Measurements from ENCODE around the gene FIGNL1.
"Not testable (repeated sequence)": the region's sequence is repeated elsewhere in the genome, so short reads cannot be mapped to it uniquely, and the experiment has no call there.

Gene FIGNL1

GRCh38 chr7:50470250-50471163, 20.4 kb upstream of the FIGNL1 start:
- peak; percentile 61 for DNase-seq

- no peak for DNase-seq
Observed at GRCh38 chr7:50469181-50469580, 19.0 kb upstream of the FIGNL1 start.

GRCh38 chr7:50467817-50468610, 17.9 kb upstream of the FIGNL1 start:
- DNase-seq, result peak; percentile 54

- DNase-seq, result no peak
Observed at GRCh38 chr7:50466815-50467585, 16.9 kb upstream of the FIGNL1 start.

GRCh38 chr7:50463035-50463434, 12.9 kb upstream of the FIGNL1 start:
- no peak for DNase-seq

GRCh38 chr7:50462361-50462760, 12.2 kb upstream of the FIGNL1 start:
- no peak for DNase-seq

- DNase-seq, result no peak
Observed at GRCh38 chr7:50461695-50462094, 11.5 kb upstream of the FIGNL1 start.

GRCh38 chr7:50459183-50459582, 9.0 kb upstream of the FIGNL1 start:
- DNase-seq, result not testable (repeated sequence)

- not testable (repeated sequence) for DNase-seq
Observed at GRCh38 chr7:50458651-50459050, 8.5 kb upstream of the FIGNL1 start.

GRCh38 chr7:50456371-50457123, 6.4 kb upstream of the FIGNL1 start:
- no peak for DNase-seq

- no peak for DNase-seq
Observed at GRCh38 chr7:50455658-50456057, 5.5 kb upstream of the FIGNL1 start.

- DNase-seq, result no peak
Observed at GRCh38 chr7:50454968-50455367, 4.8 kb upstream of the FIGNL1 start.

- peak; percentile 64 for DNase-seq
Observed at GRCh38 chr7:50450590-50451032, 461 bp upstream of the FIGNL1 start.

- no peak for DNase-seq
Observed at GRCh38 chr7:50449501-50449880, 659 bp downstream of the FIGNL1 start.

- no peak for DNase-seq
Observed at GRCh38 chr7:50448823-50449222, 1.3 kb downstream of the FIGNL1 start.

- DNase-seq, result no peak
Observed at GRCh38 chr7:50446542-50446960, 3.6 kb downstream of the FIGNL1 start.

- DNase-seq, result no peak
Observed at GRCh38 chr7:50436133-50436806, 13.9 kb downstream of the FIGNL1 start.

GRCh38 chr7:50431722-50432305, 18.3 kb downstream of the FIGNL1 start:
- no peak for DNase-seq

GRCh38 chr7:50431316-50431715, 18.8 kb downstream of the FIGNL1 start:
- no peak for DNase-seq

- DNase-seq, result no peak
Observed at GRCh38 chr7:50428911-50429310, 21.2 kb downstream of the FIGNL1 start.

- no peak for DNase-seq
Observed at GRCh38 chr7:50427518-50427917, 22.6 kb downstream of the FIGNL1 start.

Data from NCI-H146 (cell line).